Stimulated activated CD4-positive, alpha-beta T cell treated with anti-CD3 and anti-CD28 coated beads, TNF-alpha, amount 100 ng/mL, for 48 hours (primary cell): ENCODE measurements around the gene OXCT1.
A peak's percentile ranks its signal among the peaks of the same experiment; 100 is the strongest.
"Not testable (repeated sequence)": the region's sequence is repeated elsewhere in the genome, so short reads cannot be mapped to it uniquely, and the experiment has no call there.

Experiments used
- DNase-seq, 3 donors: peaks; one replicate each; pipeline ENCODE4 v3.0.0-alpha.2; 2020; ENCODE audit warnings: low read depth in 3 of 3

Gene OXCT1

GRCh38 chr5:41874512-41875060, 4.4 kb upstream of the OXCT1 start:
- DNase-seq = no peak

GRCh38 chr5:41871852-41872251, 1.6 kb upstream of the OXCT1 start:
- DNase-seq = no peak

- no peak for DNase-seq
Measured at GRCh38 chr5:41870627-41871048, 413 bp upstream of the OXCT1 start.

GRCh38 chr5:41869151-41869723, 988 bp downstream of the OXCT1 start:
- no peak for DNase-seq

- DNase-seq = no peak
Measured at GRCh38 chr5:41863871-41864486, 6.2 kb downstream of the OXCT1 start.

- no peak for DNase-seq
Measured at GRCh38 chr5:41858890-41859289, 11.3 kb downstream of the OXCT1 start.

GRCh38 chr5:41857989-41858388, 12.2 kb downstream of the OXCT1 start:
- no peak for DNase-seq

GRCh38 chr5:41856644-41857491, 13.4 kb downstream of the OXCT1 start:
- peak in 1 of 3 donors; percentile 51 for DNase-seq

GRCh38 chr5:41852293-41852692, 17.9 kb downstream of the OXCT1 start:
- no peak for DNase-seq

GRCh38 chr5:41851116-41851515, 19.1 kb downstream of the OXCT1 start:
- DNase-seq = no peak

GRCh38 chr5:41848983-41849382, 21.2 kb downstream of the OXCT1 start:
- no peak for DNase-seq

GRCh38 chr5:41845751-41846150, 24.5 kb downstream of the OXCT1 start:
- not testable (repeated sequence) for DNase-seq

GRCh38 chr5:41844502-41844901, 25.7 kb downstream of the OXCT1 start:
- no peak for DNase-seq

- no peak for DNase-seq
Measured at GRCh38 chr5:41843456-41844370, 26.5 kb downstream of the OXCT1 start.

- DNase-seq = no peak
Measured at GRCh38 chr5:41842777-41843176, 27.4 kb downstream of the OXCT1 start.

- DNase-seq = no peak
Measured at GRCh38 chr5:41841325-41841724, 28.9 kb downstream of the OXCT1 start.

- DNase-seq = no peak
Measured at GRCh38 chr5:41840251-41840650, 30.0 kb downstream of the OXCT1 start.

GRCh38 chr5:41837793-41838192, 32.4 kb downstream of the OXCT1 start:
- no peak for DNase-seq

- no peak for DNase-seq
Measured at GRCh38 chr5:41835645-41836044, 34.6 kb downstream of the OXCT1 start.

- DNase-seq = no peak
Measured at GRCh38 chr5:41834506-41834905, 35.7 kb downstream of the OXCT1 start.

GRCh38 chr5:41832430-41832829, 37.8 kb downstream of the OXCT1 start:
- DNase-seq = no peak

GRCh38 chr5:41831155-41831554, 39.1 kb downstream of the OXCT1 start:
- DNase-seq = no peak
